GM13977 (cell line): ENCODE results near the gene RHO.

Experiments used
- DNase-seq: peaks from one replicate; pipeline ENCODE4 v3.0.0; 2012; ENCODE audit warnings: low spot score
- CTCF ChIP-seq: IDR thresholded peaks from 2 replicates; pipeline ENCODE4 v1.5.1; 2012; ENCODE audit warnings: mild to moderate bottlenecking, control low read depth; ENCODE audit not compliant: insufficient read depth; ENCODE audit errors: extremely low read depth, missing control alignments
- in situ Hi-C: fragments of 300-500 bp; cut with MboI; formaldehyde crosslinking; loops from one replicate; pipeline ENCODE4 v1.12.0; 2022; ENCODE audit warnings: low sequenced_read_pairs, low pct_unique_long_range_greater_than_20kb, mixed read lengths, inconsistent platforms; ENCODE audit not compliant: unreplicated experiment

The RHO gene

GRCh38 chr3:129558081-129558771 lies 29.8 kb downstream of the RHO start:
- TF ChIP-seq CTCF, result no peak
- no peak for DNase-seq
- in situ Hi-C loops, result no loop called here

- DNase-seq, result no peak
- in situ Hi-C loops, result no loop called here
- no peak for TF ChIP-seq CTCF
Measured at GRCh38 chr3:129558772-129559564, 30.5 kb downstream of the RHO start.

GRCh38 chr3:129559565-129560079 lies 31.2 kb downstream of the RHO start:
- in situ Hi-C loops, result no loop called here

GRCh38 chr3:129560269-129560787 lies 31.9 kb downstream of the RHO start:
- in situ Hi-C loops, result no loop called here
- no peak for DNase-seq
- no peak for TF ChIP-seq CTCF

More at GRCh38 chr3:129559565-129560079, 31.2 kb downstream of the RHO start:
- no peak for TF ChIP-seq CTCF
- DNase-seq, result no peak

GRCh38 chr3:129560911-129561594 lies 32.6 kb downstream of the RHO start:
- no peak for DNase-seq
- in situ Hi-C loops, result no loop called here
- TF ChIP-seq CTCF, result no peak

GRCh38 chr3:129561619-129562248 lies 33.3 kb downstream of the RHO start:
- no peak for DNase-seq
- in situ Hi-C loops, result no loop called here
- no peak for TF ChIP-seq CTCF
